ENCODE measurements around the gene NPTN. TPM values are rescaled to one million over a fixed set of nuclear protein-coding genes. Genes with fewer than 3 reads are reported as not detected.

The NPTN gene
- polyA plus RNA-seq, 3 donors: 86.5 to 137 (median 88.0) TPM

DNA sequence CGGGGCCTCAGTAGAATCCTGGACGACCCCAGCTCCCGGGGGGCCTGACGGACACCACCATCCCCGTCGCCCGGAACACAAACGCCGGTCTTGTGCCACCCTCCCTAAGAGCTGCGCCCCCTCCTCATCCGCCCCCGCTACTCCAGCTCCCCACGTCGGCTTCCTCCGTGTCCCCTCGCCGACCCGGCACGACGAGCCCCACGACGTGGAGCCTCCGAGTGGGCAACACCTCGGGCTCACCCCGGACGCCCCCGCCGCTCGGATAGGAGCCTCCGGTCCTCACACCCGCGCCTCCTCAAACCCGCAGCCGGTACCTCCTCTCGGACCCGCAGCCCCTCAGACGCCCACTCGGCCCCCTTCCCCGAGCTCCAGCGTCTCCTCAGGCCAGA, 525 bp downstream of the NPTN start:
- peaks cover 49 to 60% of the 10 kb centered on the region in 2 donors for H3K4me1 ChIP-seq (ENCODE audit: control insufficient read depth in 1 of 2, insufficient read depth in 2 of 2, low read length in 2 of 2)
- no peaks in the 10 kb centered on the region for H3K27me3 ChIP-seq (ENCODE audit: control insufficient read depth in 2 of 2, insufficient read depth in 2 of 2, low read length in 2 of 2)
- Mint-ChIP-seq H3K9me3 (no peaks in the 10 kb centered on the region), H3K4me3 (peak overlapping the region; percentile 91 to 97), H3K27ac (peak overlapping the region; percentile 82 to 93 (median 87)), H3K4me1 (peaks cover 68% of the 10 kb centered on the region), H3K36me3 (no peaks in the 10 kb centered on the region), H3K27me3 (ENCODE audit: low read depth in 3 of 3) (peaks cover 1 to 7% (median 4%) of the 10 kb centered on the region in 3 donors)
- H3K36me3 ChIP-seq (replicated peaks in 1 of 2; ENCODE audit: control insufficient read depth in 1 of 2, insufficient read depth in 2 of 2, low read length in 2 of 2): no peaks in the 10 kb centered on the region
- peaks cover 50% of the 10 kb centered on the region for H4K20me1 ChIP-seq (ENCODE audit: insufficient read depth, low read length)
- peak overlapping the region; percentile 85 for H3K9ac ChIP-seq (ENCODE audit: insufficient read depth, low read length, poor library complexity, severe bottlenecking)
- intact Hi-C loops (cut with micrococcal nuclease): loop anchor here (2.0 to 10.0 kb wide), 2 partner anchors 72 to 1518 kb away; partner anchors contain the start of genes MYO9A (in 1 of the 2) and SENP8 (in 1 of the 2)
- peaks cover 54% of the 10 kb centered on the region for H3K79me2 ChIP-seq (ENCODE audit: insufficient read depth, low read length)
- peak overlapping the region; percentile 89 for H3K4me2 ChIP-seq (replicated peaks; ENCODE audit: extremely low read depth, low read length, poor library complexity, severe bottlenecking)
- under 1% methylated on average over 40 of the region's 40 CpGs for WGBS (ENCODE audit: insufficient coverage)
- peak overlapping the region; percentile 79 to 92 (median 89) for H3K4me3 ChIP-seq (replicated peaks in 1 of 3; ENCODE audit: low read depth in 2 of 3, low read length in 3 of 3)
- H3K9me3 ChIP-seq (replicated peaks in 1 of 2; ENCODE audit: control insufficient read depth in 1 of 2, insufficient read depth in 1 of 2, low read length in 2 of 2): no peaks in the 10 kb centered on the region
- peak overlapping the region; percentile 72 to 81 for H3K27ac ChIP-seq (ENCODE audit: low read depth in 1 of 2, low read length in 2 of 2)
- TF ChIP-seq, protein P1, sequence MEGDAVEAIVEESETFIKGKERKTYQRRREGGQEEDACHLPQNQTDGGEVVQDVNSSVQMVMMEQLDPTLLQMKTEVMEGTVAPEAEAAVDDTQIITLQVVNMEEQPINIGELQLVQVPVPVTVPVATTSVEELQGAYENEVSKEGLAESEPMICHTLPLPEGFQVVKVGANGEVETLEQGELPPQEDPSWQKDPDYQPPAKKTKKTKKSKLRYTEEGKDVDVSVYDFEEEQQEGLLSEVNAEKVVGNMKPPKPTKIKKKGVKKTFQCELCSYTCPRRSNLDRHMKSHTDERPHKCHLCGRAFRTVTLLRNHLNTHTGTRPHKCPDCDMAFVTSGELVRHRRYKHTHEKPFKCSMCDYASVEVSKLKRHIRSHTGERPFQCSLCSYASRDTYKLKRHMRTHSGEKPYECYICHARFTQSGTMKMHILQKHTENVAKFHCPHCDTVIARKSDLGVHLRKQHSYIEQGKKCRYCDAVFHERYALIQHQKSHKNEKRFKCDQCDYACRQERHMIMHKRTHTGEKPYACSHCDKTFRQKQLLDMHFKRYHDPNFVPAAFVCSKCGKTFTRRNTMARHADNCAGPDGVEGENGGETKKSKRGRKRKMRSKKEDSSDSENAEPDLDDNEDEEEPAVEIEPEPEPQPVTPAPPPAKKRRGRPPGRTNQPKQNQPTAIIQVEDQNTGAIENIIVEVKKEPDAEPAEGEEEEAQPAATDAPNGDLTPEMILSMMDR (IDR thresholded peaks at IDR 0.05): no peak
- DNase-seq: peak in 2 of 3 donors; percentile 2 to 19
- H2AFZ ChIP-seq (ENCODE audit: insufficient read depth, low read depth, low read length, poor library complexity, severe bottlenecking): peak overlapping the region; percentile 70

DNA sequence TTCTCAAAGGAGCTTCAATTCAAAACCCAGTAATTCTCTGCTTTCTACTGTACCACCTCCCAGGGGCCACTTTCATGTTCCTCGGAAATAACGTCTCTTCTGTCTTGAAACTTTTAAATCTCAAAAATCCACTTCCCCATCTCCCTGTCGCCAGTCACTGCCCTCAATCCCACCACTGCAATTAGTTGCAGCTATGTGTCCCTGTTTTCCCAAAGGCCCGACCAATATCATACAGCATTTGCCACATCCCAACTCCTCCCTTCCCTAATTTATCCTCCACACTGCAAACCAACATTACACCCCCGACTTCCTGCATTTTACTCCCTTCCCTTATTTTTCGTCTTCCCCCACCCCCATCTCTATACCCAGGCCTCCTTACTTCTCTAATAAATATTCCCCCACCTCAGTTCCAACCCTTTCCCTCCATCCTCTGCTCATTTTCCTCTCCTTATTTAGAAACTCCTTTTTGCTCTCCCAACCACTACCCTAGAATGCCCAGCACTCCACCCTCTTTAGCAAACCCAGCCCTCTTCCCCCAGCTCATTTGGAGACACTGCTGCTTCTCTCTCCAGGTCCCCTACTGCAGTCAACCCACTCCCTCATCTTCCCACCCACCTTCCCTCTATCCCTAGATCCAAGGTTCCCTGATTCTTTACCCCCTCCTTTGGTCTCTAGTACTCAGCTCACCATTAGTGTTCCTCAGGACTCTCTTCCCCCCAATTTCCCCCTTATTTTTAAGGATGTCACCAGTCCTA, 1.1 kb downstream of the NPTN start:
- H3K27me3 ChIP-seq (ENCODE audit: control insufficient read depth in 2 of 2, insufficient read depth in 2 of 2, low read length in 2 of 2): no peaks in the 10 kb centered on the region
- no peaks in the 10 kb centered on the region for H3K36me3 ChIP-seq (replicated peaks in 1 of 2; ENCODE audit: control insufficient read depth in 1 of 2, insufficient read depth in 2 of 2, low read length in 2 of 2)
- H3K9me3 ChIP-seq (replicated peaks in 1 of 2; ENCODE audit: control insufficient read depth in 1 of 2, insufficient read depth in 1 of 2, low read length in 2 of 2): no peaks in the 10 kb centered on the region
- H3K79me2 ChIP-seq (ENCODE audit: insufficient read depth, low read length): peaks cover 60% of the 10 kb centered on the region
- Mint-ChIP-seq H3K9me3 (no peaks in the 10 kb centered on the region), H3K4me1 (peaks cover 71% of the 10 kb centered on the region), H3K27me3 (ENCODE audit: low read depth in 3 of 3) (peaks cover 0 to 7% (median 1%) of the 10 kb centered on the region in 3 donors), H3K27ac (peak overlapping the region; percentile 82 to 93 (median 87)), H3K4me3 (peak overlapping the region; percentile 91 to 97), H3K36me3 (no peaks in the 10 kb centered on the region)
- WGBS (ENCODE audit: insufficient coverage): 0% methylated on average over 6 of the region's 6 CpGs
- H2AFZ ChIP-seq (ENCODE audit: insufficient read depth, low read depth, low read length, poor library complexity, severe bottlenecking): peak overlapping the region; percentile 70
- H3K27ac ChIP-seq (ENCODE audit: low read depth in 1 of 2, low read length in 2 of 2): peak overlapping the region; percentile 72 to 81
- H3K4me3 ChIP-seq (replicated peaks in 1 of 3; ENCODE audit: low read depth in 2 of 3, low read length in 3 of 3): peak overlapping the region; percentile 79 to 92 (median 89)
- peak overlapping the region; percentile 85 for H3K9ac ChIP-seq (ENCODE audit: insufficient read depth, low read length, poor library complexity, severe bottlenecking)
- peaks cover 56% of the 10 kb centered on the region for H4K20me1 ChIP-seq (ENCODE audit: insufficient read depth, low read length)
- TF ChIP-seq, protein P1 (IDR thresholded peaks at IDR 0.05): no peak
- intact Hi-C loops (cut with micrococcal nuclease): loop anchor here (2.0 to 10.0 kb wide), 2 partner anchors 71 to 1517 kb away; partner anchors contain the start of genes MYO9A (in 1 of the 2) and SENP8 (in 1 of the 2)
- peaks cover 49 to 60% of the 10 kb centered on the region in 2 donors for H3K4me1 ChIP-seq (ENCODE audit: control insufficient read depth in 1 of 2, insufficient read depth in 2 of 2, low read length in 2 of 2)
- H3K4me2 ChIP-seq (replicated peaks; ENCODE audit: extremely low read depth, low read length, poor library complexity, severe bottlenecking): peak overlapping the region; percentile 89
- DNase-seq: peak; percentile 4 to 41 (median 22)

All from CD14-positive monocyte (primary cell).